Measurements from ENCODE around the gene LONRF2.
"Not testable (repeated sequence)": the region's sequence is repeated elsewhere in the genome, so short reads cannot be mapped to it uniquely, and the experiment has no call there.

GRCh38 chr2:100345144-100345543, 22.8 kb upstream of the LONRF2 start:
- TF ChIP-seq CEBPB (IDR thresholded peaks at IDR 0.05); PBX3 (IDR thresholded peaks at IDR 0.05); CTCF (IDR thresholded peaks at IDR 0.05); RCOR1 (IDR thresholded peaks at IDR 0.05; ENCODE audit: low read depth, low read length); HOXA7 (CRISPR knock-in tag; IDR thresholded peaks at IDR 0.05); CHD2 (IDR thresholded peaks at IDR 0.05; ENCODE audit: low read length, partially characterized antibody); RNF2 (IDR thresholded peaks at IDR 0.05; ENCODE audit: borderline replicate concordance, low read depth); MAX (IDR thresholded peaks at IDR 0.05): not testable (repeated sequence)
